ENCODE measurements around the gene HIGD2A.

DNA sequence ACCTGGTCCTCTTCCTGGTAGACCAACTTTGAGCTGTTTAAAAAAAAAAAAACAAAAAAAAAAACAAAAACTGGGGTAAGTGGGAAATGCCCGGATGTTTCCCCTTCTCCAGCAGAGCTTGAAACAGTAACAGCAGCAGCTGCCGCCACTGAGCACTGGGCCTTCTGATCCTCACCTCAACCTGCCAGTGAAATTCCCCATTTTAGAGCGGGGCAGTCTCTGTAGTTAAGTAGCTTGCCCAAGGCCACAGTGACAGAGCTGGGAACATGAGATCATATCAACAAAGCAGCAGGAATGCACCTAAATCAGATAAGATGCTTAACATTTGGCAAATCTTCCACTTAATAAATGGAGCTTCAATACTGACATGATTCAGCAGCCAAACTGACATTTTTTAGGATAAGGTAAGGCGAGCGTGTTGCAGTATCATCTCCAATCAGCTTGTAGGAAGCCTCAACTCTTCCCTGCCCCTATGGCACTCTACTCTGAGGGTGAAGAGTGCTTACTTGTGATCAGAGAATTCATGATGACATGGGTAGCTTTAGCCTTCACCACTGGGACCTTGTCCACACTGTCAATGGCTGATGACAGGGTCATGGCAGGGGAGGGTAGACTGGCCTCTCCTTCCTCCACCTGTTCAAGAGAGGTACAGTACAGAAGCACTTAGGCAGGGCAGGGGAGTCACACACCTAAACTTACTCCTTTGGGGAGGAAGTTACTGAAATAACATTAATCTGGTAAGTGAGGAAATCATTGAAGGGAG lies 36.3 kb upstream of the HIGD2A start:
- TF ChIP-seq, protein P1, sequence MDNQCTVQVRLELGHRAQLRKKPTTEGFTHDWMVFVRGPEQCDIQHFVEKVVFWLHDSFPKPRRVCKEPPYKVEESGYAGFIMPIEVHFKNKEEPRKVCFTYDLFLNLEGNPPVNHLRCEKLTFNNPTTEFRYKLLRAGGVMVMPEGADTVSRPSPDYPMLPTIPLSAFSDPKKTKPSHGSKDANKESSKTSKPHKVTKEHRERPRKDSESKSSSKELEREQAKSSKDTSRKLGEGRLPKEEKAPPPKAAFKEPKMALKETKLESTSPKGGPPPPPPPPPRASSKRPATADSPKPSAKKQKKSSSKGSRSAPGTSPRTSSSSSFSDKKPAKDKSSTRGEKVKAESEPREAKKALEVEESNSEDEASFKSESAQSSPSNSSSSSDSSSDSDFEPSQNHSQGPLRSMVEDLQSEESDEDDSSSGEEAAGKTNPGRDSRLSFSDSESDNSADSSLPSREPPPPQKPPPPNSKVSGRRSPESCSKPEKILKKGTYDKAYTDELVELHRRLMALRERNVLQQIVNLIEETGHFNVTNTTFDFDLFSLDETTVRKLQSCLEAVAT (IDR thresholded peaks at IDR 0.05): no peak
- TF ChIP-seq, protein P2, sequence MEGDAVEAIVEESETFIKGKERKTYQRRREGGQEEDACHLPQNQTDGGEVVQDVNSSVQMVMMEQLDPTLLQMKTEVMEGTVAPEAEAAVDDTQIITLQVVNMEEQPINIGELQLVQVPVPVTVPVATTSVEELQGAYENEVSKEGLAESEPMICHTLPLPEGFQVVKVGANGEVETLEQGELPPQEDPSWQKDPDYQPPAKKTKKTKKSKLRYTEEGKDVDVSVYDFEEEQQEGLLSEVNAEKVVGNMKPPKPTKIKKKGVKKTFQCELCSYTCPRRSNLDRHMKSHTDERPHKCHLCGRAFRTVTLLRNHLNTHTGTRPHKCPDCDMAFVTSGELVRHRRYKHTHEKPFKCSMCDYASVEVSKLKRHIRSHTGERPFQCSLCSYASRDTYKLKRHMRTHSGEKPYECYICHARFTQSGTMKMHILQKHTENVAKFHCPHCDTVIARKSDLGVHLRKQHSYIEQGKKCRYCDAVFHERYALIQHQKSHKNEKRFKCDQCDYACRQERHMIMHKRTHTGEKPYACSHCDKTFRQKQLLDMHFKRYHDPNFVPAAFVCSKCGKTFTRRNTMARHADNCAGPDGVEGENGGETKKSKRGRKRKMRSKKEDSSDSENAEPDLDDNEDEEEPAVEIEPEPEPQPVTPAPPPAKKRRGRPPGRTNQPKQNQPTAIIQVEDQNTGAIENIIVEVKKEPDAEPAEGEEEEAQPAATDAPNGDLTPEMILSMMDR (IDR thresholded peaks at IDR 0.05 in 2 of 3, conservative IDR thresholded peaks at IDR 0.05 in 1 of 3; ENCODE audit: control insufficient read depth in 2 of 3, extremely low read depth in 1 of 3, insufficient read depth in 1 of 3, low read depth in 3 of 3, low read length in 3 of 3): no peak
- TF ChIP-seq FOS (IDR thresholded peaks at IDR 0.05; ENCODE audit: borderline replicate concordance, extremely low read depth, insufficient read length): no peak
- no peak for TF ChIP-seq POLR2A (IDR thresholded peaks at IDR 0.05; ENCODE audit: low read depth, low read length)
- TF ChIP-seq, protein P3, sequence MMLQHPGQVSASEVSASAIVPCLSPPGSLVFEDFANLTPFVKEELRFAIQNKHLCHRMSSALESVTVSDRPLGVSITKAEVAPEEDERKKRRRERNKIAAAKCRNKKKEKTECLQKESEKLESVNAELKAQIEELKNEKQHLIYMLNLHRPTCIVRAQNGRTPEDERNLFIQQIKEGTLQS (IDR thresholded peaks at IDR 0.05; ENCODE audit: borderline replicate concordance, extremely low read depth, low read depth, low read length): no peak
- no peak for TF ChIP-seq ASH2L (IDR thresholded peaks at IDR 0.05; ENCODE audit: borderline replicate concordance, low read depth)
- no peak for TF ChIP-seq EP300 (IDR thresholded peaks at IDR 0.05; ENCODE audit: borderline replicate concordance in 1 of 2, control insufficient read depth in 1 of 2, low read depth in 2 of 2, low read length in 2 of 2)
- no peak for TF ChIP-seq POLR2AphosphoS5 (IDR thresholded peaks at IDR 0.05; ENCODE audit: low read length)
- no peak for TF ChIP-seq FOXM1 (IDR thresholded peaks at IDR 0.05; ENCODE audit: low read depth, low read length)
- no peak for TF ChIP-seq EZH2 (IDR thresholded peaks at IDR 0.05; ENCODE audit: borderline replicate concordance, control insufficient read depth, low read depth, low read length)
- no peak for TF ChIP-seq SUZ12 (IDR thresholded peaks at IDR 0.05; ENCODE audit: unreplicated experiment)
- no peak for TF ChIP-seq NRF1 (conservative IDR thresholded peaks at IDR 0.05; ENCODE audit: low read depth, low read length)
